GM18861 (cell line): Measurements from ENCODE around the gene TMEM117.

Experiments
- ATAC-seq: cut with Tn5 transposase; IDR thresholded peaks from one replicate; pipeline ENCODE4 v1.9.1; 2021; ENCODE audit not compliant: unreplicated experiment

TMEM117 gene

GRCh38 chr12:43883311-43883710, 47.4 kb downstream of the TMEM117 start:
- ATAC-seq: no peak

- no peak for ATAC-seq
These were observed 47.9 kb downstream of the TMEM117 start for GRCh38 chr12:43883748-43884147.

GRCh38 chr12:43884683-43885410, 49.0 kb downstream of the TMEM117 start:
- no peak for ATAC-seq

GRCh38 chr12:43887397-43887796, 51.5 kb downstream of the TMEM117 start:
- no peak for ATAC-seq

- ATAC-seq: no peak
These were observed 56.1 kb downstream of the TMEM117 start for GRCh38 chr12:43891856-43892574.

GRCh38 chr12:43893670-43894069, 57.8 kb downstream of the TMEM117 start:
- no peak for ATAC-seq

- ATAC-seq: no peak
These were observed 59.8 kb downstream of the TMEM117 start for GRCh38 chr12:43895580-43896206.

GRCh38 chr12:43896496-43896895, 60.6 kb downstream of the TMEM117 start:
- no peak for ATAC-seq

- ATAC-seq: no peak
These were observed 62.6 kb downstream of the TMEM117 start for GRCh38 chr12:43898474-43898873.

- no peak for ATAC-seq
These were observed 63.7 kb downstream of the TMEM117 start for GRCh38 chr12:43899574-43899973.

- no peak for ATAC-seq
These were observed 67.8 kb downstream of the TMEM117 start for GRCh38 chr12:43903686-43904085.

- ATAC-seq: no peak
These were observed 77.0 kb downstream of the TMEM117 start for GRCh38 chr12:43912859-43913258.

- no peak for ATAC-seq
These were observed 78.5 kb downstream of the TMEM117 start for GRCh38 chr12:43914391-43914790.

- ATAC-seq: no peak
These were observed 79.1 kb downstream of the TMEM117 start for GRCh38 chr12:43914923-43915468.

- no peak for ATAC-seq
These were observed 82.0 kb downstream of the TMEM117 start for GRCh38 chr12:43917896-43918295.

GRCh38 chr12:43921666-43922337, 85.9 kb downstream of the TMEM117 start:
- no peak for ATAC-seq

GRCh38 chr12:43930032-43930431, 94.2 kb downstream of the TMEM117 start:
- ATAC-seq: no peak

- no peak for ATAC-seq
These were observed 95.3 kb downstream of the TMEM117 start for GRCh38 chr12:43931187-43931586.

- no peak for ATAC-seq
These were observed 99.7 kb downstream of the TMEM117 start for GRCh38 chr12:43935581-43935980.

GRCh38 chr12:43937947-43938346, 102.1 kb downstream of the TMEM117 start:
- ATAC-seq: no peak

- ATAC-seq: no peak
These were observed 106.5 kb downstream of the TMEM117 start for GRCh38 chr12:43942379-43942778.
